Smooth muscle cell (in vitro differentiated cells): ENCODE measurements around the gene ARF3. TPM values are rescaled to one million over a fixed set of nuclear protein-coding genes. Genes with fewer than 3 reads are reported as not detected.

Source experiments
- DNase-seq: peaks from one replicate; lab custom pipeline; 2025; ENCODE audit not compliant: unreplicated experiment; lab: John Stamatoyannopoulos, UW
- H2AFZ ChIP-seq: fragments of 200-600 bp; sonication (generic); 2 replicates; pipeline ENCODE4 v1.6.0; 2016; ENCODE audit warnings: antibody characterized with exemption, low read depth, mild to moderate bottlenecking
- H3F3A ChIP-seq: fragments of 200-600 bp; sonication (generic); 2 replicates; pipeline ENCODE4 v1.6.0; 2017; ENCODE audit warnings: antibody characterized with exemption, low read depth
- H3K27ac ChIP-seq: fragments of 200-600 bp; sonication (generic); 2 replicates; pipeline ENCODE4 v1.5.1; 2016; ENCODE audit warnings: low read depth, mild to moderate bottlenecking
- H3K27me3 ChIP-seq: fragments of 200-600 bp; sonication (generic); 2 replicates; pipeline ENCODE4 v1.6.1; 2016; ENCODE audit warnings: low read depth, mild to moderate bottlenecking
- H3K36me3 ChIP-seq: fragments of 200-600 bp; sonication (generic); 2 replicates; pipeline ENCODE4 v1.5.1; 2016; ENCODE audit warnings: low read depth
- H3K4me1 ChIP-seq: fragments of 200-600 bp; sonication (generic); 2 replicates; pipeline ENCODE4 v1.5.1; 2016; ENCODE audit warnings: low read depth
- H3K4me2 ChIP-seq: fragments of 200-600 bp; sonication (generic); 2 replicates; pipeline ENCODE4 v1.6.0; 2016; ENCODE audit warnings: mild to moderate bottlenecking
- H3K4me3 ChIP-seq: fragments of 200-600 bp; sonication (generic); 2 replicates; pipeline ENCODE4 v1.5.1; 2016; ENCODE audit warnings: mild to moderate bottlenecking
- H3K79me2 ChIP-seq: fragments of 200-600 bp; sonication (generic); 2 replicates; pipeline ENCODE4 v1.6.0; 2016; ENCODE audit warnings: low read depth, mild to moderate bottlenecking
- H3K9ac ChIP-seq: fragments of 200-600 bp; sonication (generic); 2 replicates; pipeline ENCODE4 v1.6.0; 2016; ENCODE audit warnings: low read depth
- H3K9me3 ChIP-seq: fragments of 200-600 bp; sonication (generic); replicated peaks from 2 replicates; pipeline ENCODE4 v1.5.1; 2016; ENCODE audit warnings: low read depth
- H4K20me1 ChIP-seq: fragments of 200-600 bp; sonication (generic); 2 replicates; pipeline ENCODE4 v1.6.0; 2016; ENCODE audit warnings: low read depth
- CTCF ChIP-seq: fragments of 200-600 bp; sonication (generic); IDR thresholded peaks from 2 replicates; pipeline ENCODE4 v1.5.1; 2017; ENCODE audit warnings: borderline replicate concordance, mild to moderate bottlenecking, antibody characterized with exemption; ENCODE audit not compliant: insufficient read depth, poor library complexity, severe bottlenecking
- WGBS: methylation state at CpG from one replicate; pipeline ENCODE4 v1.1.7; 2016; ENCODE audit warnings: low lambda C conversion rate; 5-methylcytosine and 5-hydroxymethylcytosine counted together
- polyA plus RNA-seq: library from polyadenylated mRNA; unstranded; fragments of >200 nt; fragmentation: Nextera tagmentation; extraction: Ambion mirVana; gene quantifications from 2 replicates; pipeline ENCODE4 v1.2.1, GENCODE V29; 2016
- total RNA-seq: library from RNA; depleted of rRNA; stranded (reverse); fragments of >200 nt; gene quantifications from 2 replicates; pipeline ENCODE4 v1.2.3, GENCODE V29; 2014

ARF3 gene
- total and polyA plus RNA-seq, 2 experiments from 2014 or later, result 59.9 to 67.7 TPM

DNA sequence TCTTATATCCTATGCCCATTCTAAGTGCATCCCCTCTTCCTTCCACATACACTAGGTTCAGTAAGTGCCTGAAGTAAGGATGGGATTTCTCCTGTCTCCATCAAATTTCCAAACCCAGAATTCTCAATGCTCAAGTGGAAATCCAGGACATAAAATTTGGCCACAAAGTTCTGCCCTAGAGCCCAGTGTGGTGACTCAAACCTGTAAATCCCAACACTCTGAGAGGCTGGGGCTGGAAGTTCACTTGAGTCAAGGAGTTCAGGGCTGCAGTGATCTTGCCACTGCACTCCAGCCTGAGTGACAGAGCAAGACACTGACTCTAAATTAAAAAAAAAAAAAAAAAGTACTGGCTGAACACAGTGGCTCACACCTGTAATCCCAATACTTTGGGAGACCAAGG is 4.5 kb upstream of the ARF3 start:
- Histone ChIP-seq H3K4me1 (no peaks in the 10 kb centered on the region), H3K36me3 (no peaks in the 10 kb centered on the region), H4K20me1 (no peaks in the 10 kb centered on the region), H2AFZ (no peak overlapping the region), H3K27me3 (peaks cover 4% of the 10 kb centered on the region), H3K4me2 (no peak overlapping the region), H3K4me3 (no peak overlapping the region), H3K79me2 (no peaks in the 10 kb centered on the region), H3F3A (no peaks in the 10 kb centered on the region), H3K9me3 (no peaks in the 10 kb centered on the region), H3K9ac (no peak overlapping the region), H3K27ac (no peak overlapping the region)
- no peak for DNase-seq
- no peak for TF ChIP-seq CTCF

- 49% methylated on average over 4 of the region's 4 CpGs for WGBS
- Histone ChIP-seq H3K9me3 (no peaks in the 10 kb centered on the region), H4K20me1 (no peaks in the 10 kb centered on the region), H3K27me3 (peaks cover 4% of the 10 kb centered on the region), H3F3A (no peaks in the 10 kb centered on the region), H3K36me3 (no peaks in the 10 kb centered on the region), H3K4me2 (no peak overlapping the region), H3K27ac (no peak overlapping the region), H2AFZ (no peak overlapping the region), H3K79me2 (no peaks in the 10 kb centered on the region), H3K4me1 (no peaks in the 10 kb centered on the region), H3K9ac (no peak overlapping the region), H3K4me3 (no peak overlapping the region)
- DNase-seq, result no peak
- no peak for TF ChIP-seq CTCF
Observed at GRCh38 chr12:48961331-48961730, 4.0 kb upstream of the ARF3 start.

DNA sequence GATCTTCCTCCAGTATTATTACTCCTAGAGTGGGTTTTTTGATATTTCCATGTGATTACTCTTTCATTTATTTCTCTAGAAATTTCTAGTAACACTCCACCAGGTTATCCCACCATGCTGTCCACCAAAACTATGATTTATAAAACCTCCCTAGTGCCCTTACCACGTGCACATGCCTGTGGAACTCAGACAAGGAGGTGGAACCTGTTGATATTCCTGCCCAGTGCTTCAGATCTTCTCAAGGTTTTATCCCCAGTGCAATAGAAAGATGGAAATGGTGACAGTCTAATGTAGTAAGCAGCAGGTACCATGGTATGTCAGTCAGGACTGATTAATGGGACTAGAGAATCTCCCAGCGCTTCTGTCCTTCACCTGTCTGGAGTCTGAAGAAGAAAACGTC is 3.5 kb upstream of the ARF3 start:
- peaks cover 4% of the 10 kb centered on the region for H4K20me1 ChIP-seq
- H3K4me1 ChIP-seq, result peaks cover 3% of the 10 kb centered on the region
- H3K9me3 ChIP-seq, result no peaks in the 10 kb centered on the region
- H2AFZ ChIP-seq, result no peak overlapping the region
- peaks cover 2% of the 10 kb centered on the region for H3F3A ChIP-seq
- no peak overlapping the region for H3K4me2 ChIP-seq
- no peak for DNase-seq
- H3K36me3 ChIP-seq, result no peaks in the 10 kb centered on the region
- H3K79me2 ChIP-seq, result peaks cover 4% of the 10 kb centered on the region
- no peak overlapping the region for H3K4me3 ChIP-seq
- TF ChIP-seq CTCF, result no peak
- peaks cover 4% of the 10 kb centered on the region for H3K27me3 ChIP-seq
- no peak overlapping the region for H3K9ac ChIP-seq
- WGBS, result 83% methylated on average over 3 of the region's 3 CpGs
- no peak overlapping the region for H3K27ac ChIP-seq

DNA sequence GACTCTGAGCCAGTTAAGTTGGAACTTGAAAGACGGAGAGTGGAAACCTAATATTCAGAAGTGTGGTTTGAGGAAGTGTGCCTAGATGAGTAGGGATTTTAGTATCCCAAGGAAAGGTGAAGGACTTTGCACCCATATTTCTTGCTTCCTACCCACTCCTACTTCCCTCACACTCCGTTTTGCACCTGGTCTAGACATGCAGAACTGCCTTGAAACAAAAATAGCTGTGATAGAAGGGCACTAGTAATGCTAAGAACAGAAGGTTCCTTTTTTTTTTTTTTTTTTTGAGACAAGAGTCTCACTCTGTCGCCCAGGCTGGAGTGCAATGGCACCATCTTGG is 732 bp upstream of the ARF3 start:
- Histone ChIP-seq H3K9me3 (no peaks in the 10 kb centered on the region), H3K4me3 (peak overlapping the region; percentile 90), H3K9ac (peak overlapping the region; percentile 92), H4K20me1 (peaks cover 33% of the 10 kb centered on the region), H3K79me2 (peaks cover 32% of the 10 kb centered on the region), H3K4me1 (peaks cover 16% of the 10 kb centered on the region), H3K4me2 (peak overlapping the region; percentile 96), H3K27me3 (no peaks in the 10 kb centered on the region), H3K27ac (peak overlapping the region; percentile 82), H2AFZ (peak overlapping the region; percentile 94), H3F3A (peaks cover 10% of the 10 kb centered on the region), H3K36me3 (no peaks in the 10 kb centered on the region)
- no peak for TF ChIP-seq CTCF
- no peak for DNase-seq
- 33% methylated on average over 2 of the region's 3 CpGs for WGBS
